DMS153 treated with DMSO at 0.1 percent for 48 hours (cell line): ENCODE results near the gene VIPR1.

Experiments
- DNase-seq: peaks from one replicate; lab custom pipeline; 2025; ENCODE audit not compliant: unreplicated experiment; lab: John Stamatoyannopoulos, UW

VIPR1 gene

DNA sequence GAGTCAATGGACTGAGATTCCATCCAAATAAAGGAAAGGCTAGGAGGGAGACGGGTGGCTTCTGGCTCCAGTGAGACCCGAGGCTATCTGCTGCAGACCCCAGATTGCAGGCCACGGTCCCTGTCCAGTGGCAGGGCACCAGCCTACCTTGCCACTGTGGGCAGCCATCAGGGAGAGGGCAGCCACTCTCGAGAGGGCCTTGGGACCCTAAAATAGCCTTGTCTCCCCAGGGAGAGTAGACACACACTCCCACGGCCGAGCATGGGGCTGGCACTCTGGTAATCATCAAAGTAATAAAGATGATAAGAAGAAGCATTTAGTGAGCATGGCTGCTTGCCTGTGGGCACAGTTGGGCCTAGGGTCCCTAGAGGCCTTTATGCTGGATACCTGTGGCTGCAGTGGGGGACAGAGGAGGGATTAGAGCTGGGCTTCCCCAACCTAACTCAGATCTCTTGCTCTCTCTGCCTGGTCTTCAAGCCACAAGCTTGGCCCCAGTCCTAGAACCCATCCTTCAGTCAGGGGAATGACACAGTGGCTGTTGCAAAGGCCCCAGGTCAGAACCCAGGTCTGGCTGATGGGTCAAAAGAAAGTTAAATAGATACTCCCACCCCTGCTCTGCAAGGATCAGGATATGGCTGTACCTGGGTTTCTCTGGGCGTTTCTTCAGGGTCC, 9.2 kb upstream of the VIPR1 start:
- DNase-seq: no peak

DNA sequence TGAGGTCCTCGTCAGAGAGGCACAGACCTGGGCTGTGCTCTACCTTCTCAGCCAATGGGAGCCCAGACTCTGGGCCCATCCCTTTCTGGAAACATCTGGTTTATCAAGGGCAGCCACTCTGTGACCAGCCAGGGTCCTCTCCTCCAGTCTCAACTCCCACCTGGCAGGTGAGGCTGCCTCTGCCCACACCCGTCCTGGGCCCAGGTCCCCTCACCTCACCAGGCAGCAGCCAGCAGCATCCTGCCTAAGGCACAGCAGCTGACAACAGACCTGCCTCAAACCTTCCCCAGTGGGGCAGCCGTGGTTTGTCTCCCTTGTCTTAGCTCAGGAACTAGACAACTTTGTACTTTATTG, 8.7 kb upstream of the VIPR1 start:
- no peak for DNase-seq

DNA sequence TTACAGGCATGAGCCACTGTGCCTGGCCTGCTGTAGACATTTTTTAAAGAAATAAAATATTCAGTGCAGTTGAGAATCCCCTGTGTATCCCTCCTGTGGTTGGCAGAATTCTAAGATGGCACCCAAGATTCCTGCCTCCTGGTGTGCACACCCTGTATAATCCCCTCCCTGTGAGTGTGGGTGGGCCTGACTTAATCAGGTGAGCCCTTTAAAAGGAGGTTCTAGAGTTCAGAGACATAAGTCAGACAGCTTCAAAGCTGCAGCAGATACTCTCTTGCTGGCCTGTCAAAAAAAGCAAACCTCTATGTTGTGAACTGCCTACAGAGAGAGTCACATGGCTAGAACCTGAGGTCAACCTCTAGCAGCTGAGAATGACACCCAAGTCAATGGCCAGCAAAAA, 7.0 kb upstream of the VIPR1 start:
- no peak for DNase-seq

DNA sequence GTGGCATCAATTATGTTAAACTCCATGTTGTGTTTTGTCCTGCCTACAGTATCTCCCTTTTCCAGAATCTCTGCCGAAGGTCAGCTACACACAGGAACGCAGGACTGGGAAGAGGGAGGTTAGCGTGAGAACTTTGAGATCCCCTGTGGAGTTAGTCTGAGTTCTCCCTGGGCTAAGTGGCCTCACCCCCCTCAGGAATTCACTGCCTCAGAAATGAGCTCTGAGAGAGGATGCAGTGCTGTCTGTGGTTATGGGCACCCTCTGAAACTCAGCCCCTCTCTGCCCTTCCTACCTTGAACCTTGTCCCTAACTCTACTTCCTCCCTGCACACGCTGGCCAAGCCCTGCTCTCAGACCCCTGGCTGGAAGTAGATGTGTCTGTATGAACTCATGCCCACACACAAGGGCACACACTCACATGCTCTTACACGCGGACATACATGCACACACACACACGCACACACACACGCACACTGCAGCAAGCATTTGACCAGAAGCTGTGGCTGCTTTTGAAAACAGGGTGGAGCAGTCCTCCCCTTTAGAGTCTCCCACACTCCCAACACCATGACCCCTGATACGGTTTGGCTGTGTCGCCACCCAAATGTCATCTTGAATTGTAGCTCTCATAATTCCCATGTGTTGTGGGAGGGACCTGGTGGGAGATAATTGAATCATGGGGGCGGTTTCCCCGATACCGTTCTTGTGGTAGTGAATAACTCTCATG, 5.3 kb upstream of the VIPR1 start:
- DNase-seq: no peak

DNA sequence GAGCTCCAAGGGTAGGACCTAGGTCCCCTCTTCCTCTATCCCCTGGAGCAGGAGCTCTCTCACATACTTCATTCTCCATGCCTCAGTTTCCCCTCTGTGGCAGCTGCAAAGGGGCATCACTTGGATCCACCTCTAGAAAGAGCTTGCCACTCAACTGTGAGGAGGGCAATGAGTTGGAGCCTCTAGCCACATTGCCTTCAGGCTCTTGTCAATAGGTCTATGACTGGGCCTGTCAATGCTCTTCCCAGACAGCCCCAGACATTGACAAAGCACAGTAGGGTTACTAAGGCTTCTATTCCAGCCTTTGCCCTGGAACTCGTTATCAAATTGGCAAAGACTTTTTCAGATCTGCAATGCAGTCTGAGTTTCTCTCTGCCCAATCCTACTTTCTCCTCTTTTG, 4.4 kb upstream of the VIPR1 start:
- DNase-seq: no peak

DNA sequence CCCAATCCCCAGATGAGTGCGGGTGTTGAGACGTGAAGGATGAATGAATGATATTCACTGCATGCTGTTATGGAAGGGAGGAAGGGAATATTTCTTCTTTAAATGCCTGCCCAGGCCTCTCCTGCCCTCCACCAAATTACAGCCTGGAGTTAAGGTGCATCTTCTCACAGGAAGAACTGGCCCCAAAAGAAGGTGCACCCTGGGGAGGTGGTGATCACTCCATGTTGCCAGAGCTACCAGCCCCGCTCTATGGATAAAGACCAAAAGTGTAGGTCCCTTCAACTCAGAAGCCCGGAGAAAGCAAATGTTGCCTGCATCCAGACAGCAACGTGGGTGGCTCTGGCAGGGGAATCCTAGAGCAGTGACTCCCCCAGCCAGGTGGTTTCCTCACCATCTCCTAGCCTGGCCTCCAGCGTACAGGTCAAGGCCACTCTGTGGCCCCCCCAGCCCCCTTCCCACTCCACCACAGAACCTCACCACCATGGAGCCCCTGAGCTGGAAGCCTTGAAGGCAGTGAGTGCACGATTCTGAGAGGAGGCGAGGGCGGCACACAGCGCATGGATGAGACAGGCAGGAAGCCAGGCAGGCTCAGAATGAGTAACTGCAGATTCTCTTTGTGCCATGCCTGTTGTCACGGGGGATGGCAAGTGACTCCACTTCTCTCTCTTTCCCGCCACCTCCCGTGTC, 3.5 kb upstream of the VIPR1 start:
- DNase-seq: no peak

DNA sequence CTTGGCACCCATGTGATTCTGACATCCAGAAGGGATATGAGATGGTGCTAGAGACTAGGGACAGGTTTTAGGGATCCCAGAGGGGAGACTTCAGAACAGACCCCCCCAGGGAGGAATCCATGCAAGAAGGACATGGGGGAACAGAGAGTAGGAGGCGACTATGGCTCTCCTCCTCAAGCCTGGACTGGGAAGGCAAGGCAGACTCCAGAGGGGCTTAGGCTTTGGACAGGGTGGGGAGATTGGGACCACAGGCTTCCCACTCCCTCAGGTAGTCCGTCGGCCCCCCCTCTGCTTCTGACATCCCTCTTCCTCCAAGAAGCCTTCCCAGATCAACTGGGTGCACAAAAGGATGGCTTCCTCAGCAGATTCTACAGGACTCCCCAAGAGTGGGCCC, 3.0 kb upstream of the VIPR1 start:
- no peak for DNase-seq

DNA sequence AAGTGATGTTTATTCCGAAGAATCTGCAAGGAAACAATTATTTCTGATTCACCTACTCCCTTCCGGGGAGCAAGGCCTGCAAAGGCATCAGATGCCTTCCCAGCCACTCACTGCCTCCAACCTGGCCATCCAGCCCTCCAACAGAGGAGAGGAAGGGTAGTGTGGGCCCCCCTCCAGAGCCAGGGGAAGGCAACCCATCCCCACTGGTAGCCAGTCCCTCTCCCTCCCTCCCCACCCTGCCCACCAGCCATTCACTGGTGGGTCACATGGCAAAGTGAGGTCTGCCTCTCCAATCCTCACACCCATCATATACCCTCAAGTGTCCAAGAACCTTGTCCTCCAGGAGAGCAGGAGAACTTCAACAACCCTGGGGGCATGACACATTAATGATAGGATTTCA, 2.4 kb upstream of the VIPR1 start:
- no peak for DNase-seq

DNA sequence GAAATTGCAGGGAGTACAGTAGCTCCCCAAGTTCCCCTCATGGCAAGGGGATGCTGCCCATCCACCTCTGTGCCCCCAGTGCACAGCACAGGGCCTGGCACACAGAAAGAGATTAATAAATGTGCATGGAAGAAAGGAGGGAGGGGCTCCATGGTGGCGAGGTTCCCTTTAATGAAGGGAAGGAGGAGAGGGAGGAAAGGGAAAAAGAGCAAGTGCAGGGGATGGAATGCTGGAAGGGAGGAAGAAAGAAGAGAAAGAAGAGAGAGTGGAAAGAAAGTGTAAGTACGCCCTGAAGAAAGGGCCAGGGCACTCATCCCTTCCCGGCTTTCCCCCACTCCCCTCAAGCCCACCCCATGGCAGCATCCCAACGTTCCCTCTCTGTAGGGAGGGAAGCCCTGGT, 1.5 kb upstream of the VIPR1 start:
- DNase-seq: no peak

DNA sequence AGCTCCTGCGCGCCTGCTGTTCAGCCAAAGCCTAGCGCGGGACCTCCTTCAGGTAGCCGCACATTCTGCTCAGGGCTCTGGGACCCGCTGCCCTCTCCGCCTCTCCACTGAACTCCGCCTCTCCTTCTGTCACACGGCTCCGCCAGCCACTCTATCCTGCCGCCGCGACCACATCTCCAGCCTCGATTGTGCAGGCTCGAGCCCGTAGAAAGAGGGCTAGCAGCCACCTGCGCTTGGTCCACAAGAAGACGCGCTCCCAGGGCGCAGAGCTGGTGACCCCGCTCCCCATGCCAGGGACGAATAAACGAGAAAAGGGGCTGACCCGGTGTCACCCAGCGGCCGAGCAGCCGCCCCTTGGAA, 1.1 kb upstream of the VIPR1 start:
- DNase-seq: no peak

DNA sequence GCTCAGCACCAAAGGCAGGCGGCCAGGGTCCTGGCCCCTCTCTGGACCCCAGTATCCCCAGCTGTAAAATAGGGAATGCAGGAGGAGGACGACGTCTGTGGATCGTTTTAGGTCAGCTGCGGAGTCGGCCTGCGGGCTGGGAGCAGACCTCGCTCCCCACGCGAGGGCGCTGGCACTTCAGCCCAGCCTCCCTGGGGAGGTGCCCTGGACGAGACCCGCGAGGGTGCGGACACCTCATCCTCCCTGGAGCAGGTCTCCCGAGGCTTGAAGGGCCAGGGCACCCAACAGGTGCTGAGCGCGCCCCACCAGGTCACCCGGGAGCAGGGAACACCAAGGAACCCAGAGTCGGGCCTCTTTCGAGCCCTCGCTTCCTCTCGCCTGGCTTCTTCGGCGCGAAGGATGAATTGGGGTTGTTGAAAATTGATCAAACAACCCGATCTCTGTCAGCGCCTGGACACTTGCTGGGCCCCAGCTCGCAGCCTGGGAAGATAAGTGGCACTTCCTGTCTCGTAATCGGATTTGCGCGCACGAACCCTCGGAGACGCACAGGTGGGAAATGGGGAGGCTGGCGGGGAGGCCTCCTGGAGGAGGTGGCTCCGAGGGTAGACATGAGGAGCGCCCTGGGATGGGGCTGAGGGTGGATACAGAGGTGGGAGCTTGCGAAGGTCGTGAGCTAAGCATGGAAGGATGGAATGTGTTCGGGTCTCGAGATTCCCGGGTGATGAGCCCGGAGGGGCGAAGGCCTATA, 588 bp upstream of the VIPR1 start:
- DNase-seq: no peak

DNA sequence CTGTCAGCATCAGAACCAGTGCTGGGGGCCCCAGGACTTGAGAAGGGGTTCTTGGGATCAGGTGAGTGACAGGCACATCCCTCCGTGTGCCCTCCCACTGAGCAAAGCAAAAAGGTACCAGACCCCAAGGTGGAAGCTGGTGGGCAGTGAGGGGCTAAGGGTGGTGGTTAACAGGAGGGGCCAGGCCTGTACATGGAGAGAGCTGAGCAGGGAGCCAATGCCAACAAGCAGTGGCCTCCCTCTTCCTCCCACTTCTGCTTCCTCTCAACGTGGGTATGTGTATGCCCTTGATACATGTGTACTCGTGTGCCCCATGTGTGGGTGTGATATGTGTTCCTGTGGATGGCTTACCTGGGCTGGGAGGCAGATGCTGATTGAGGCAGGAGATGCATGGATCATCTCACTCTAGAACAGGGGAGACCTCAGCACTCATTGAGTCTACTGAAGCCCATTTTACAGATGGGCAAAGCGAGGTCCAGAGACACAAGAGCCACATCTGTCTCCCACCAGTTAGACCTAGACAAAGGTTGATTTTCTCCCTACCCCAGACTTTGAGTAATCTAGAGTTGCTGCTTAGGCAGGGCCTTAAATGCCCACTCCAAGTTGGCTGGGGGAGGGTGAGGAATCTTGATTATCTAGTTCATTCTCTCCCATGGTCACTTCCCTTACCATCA, 945 bp downstream of the VIPR1 start:
- DNase-seq: no peak

DNA sequence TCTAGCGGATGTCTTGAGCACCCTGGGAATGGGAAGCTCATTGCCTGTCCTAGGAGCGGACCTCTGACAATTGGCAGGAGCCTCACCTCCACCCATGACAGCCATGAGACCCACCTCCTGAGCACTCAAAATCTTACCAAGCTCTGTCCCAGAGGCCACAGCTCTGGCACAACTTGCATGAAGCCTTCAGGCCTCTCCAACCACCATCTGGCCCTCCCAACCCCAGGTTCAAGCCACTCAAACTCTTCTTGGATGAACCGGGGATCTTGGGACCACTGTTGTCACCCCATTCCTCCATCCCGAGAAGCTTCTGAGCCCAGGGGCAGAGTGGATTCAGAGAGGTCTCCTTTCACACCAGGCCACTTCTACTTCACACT, 1.5 kb downstream of the VIPR1 start:
- no peak for DNase-seq

DNA sequence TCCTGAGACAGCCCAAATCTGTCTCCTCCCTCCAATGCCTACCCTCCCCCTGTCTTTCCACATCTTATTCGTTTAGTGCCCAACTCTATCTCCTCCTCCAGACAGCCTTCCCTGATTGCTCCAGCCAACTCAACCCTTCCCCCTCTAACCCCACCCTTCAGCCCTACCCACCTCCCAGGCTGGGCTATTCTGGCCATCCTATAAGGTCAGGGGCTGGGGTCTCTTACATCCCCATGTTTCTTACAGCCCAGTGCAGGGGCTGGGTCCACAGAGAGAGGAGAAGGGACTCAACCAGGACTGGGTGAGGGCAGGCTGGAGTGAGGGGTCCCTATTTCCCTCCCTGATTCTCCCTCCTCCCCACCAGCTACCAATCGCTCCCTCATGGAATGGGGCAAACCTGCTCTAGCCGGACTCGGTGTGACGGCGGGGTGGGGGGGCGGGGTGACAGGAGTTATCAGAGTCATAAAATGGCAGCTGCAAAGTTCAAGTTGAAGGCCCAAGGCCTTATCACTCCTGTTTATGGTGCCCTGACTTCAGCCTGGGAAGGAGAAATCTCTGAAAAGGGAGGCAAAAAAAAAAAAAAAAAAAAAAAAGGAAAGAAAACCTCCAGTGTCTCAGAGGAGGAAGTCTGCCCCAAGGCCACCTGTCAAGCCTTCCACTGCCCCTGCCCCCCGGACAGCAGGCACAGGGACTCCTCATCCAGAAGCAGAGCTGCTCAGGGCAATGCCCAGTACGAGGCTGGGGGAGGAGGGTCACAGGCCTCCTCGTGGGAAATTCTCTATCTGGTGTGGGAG, 2.1 kb downstream of the VIPR1 start:
- no peak for DNase-seq

DNA sequence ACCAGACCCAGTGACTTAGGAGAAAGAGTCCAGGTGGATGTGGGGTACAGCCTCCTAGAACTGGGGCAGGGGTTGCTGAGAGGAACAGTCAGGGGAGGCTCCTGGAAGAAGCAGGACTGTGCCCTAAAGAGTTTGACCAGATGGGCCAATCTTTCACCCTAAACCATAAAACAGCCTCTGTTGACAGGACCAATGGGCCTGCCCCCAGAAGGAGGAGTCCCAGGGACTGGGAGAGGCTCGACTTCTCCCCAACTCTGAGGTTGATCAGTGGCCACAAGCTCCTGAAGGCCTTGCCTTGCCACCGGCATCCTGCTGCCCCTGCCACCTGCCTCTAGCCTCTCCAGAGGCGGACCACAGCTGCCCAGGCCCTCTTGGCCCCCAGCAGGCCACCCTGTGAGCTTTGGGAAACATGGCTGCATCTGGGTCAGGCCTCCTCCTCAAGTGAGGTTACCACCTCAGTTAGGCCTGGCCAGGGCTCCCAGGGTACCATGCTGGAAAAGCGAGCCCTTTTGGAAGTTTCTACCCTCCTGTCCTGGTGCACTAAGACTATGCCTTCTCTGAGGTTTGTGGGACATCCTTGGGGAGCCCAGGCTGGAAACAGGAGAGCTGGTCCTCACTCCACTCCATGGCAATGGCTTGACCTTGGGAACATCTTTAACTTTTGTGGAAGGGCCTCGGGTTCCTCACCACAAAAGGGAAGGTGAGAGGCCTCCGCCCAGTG, 2.8 kb downstream of the VIPR1 start:
- no peak for DNase-seq

DNA sequence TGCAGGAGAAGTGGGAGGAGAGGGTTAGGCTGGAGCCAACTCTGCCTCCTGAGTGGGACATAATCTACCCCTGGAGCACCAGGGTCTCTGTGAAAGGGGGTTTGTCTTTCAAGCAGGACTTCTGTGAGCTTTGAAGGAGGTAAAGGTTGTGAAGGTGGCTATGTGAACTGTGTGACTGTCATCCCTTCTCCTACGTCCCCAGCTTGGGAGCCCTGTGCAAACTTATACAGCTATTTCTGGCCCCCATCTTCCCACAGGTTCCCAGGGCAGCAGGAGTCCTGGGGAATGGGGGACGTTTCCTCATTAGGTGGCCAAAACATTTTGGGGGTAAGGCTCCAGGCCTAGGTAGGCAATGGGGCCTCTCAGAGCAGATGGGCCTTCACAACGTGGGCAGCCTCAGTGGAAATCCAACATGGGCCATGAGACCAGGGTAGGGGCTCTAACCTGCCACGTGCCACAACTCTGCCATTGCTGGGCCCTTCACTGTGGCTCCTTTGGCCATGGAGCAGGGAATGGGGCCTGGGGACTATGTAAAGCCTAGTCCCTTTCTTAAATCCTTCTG, 3.5 kb downstream of the VIPR1 start:
- DNase-seq: no peak

DNA sequence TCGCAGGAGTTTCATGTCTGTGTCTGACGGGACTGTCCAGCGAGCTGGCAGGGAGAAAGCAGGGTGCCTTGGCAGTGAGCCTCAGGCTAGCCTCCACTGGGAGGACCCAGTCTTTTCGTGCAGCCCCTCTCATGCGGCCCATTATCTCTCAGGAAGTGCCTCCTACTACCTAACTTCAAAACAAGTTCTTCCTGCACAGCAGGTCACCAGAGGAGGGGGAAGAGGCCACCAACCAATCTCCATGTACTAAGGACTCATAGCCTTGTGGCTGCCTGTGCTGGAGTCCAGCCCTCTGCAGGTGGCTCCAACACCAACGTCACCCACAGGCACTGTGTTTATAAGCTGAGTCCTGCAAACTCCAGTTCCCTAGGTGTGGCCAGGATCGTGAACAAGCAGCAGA, 4.8 kb downstream of the VIPR1 start:
- no peak for DNase-seq

DNA sequence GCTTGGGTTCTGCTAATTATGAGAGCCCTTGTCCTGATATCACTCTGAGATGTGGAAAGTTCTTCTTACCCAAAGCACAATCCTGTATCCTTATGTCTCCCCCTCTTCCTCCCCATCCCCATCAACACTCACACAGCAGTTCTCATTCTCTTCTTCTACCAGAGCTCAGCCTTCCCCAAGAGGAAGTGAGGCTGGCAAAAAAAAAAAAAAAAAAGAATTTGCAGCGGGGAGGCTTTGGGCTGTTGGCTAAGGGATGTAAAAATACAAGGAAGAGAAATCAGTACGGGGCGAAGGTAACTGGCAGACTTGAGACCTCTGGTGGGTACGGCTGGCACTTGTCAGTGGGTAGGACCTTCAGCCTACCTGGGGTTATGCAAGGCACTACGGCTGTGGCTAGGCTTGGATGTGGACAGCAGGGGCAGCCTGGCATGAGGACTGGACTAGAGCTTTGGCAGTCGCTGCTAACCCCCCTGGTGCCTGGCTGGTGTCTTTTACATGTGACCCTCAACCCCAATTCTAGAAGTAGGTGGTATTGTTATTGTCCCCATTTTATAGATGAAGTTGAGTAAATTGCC, 5.4 kb downstream of the VIPR1 start:
- no peak for DNase-seq

DNA sequence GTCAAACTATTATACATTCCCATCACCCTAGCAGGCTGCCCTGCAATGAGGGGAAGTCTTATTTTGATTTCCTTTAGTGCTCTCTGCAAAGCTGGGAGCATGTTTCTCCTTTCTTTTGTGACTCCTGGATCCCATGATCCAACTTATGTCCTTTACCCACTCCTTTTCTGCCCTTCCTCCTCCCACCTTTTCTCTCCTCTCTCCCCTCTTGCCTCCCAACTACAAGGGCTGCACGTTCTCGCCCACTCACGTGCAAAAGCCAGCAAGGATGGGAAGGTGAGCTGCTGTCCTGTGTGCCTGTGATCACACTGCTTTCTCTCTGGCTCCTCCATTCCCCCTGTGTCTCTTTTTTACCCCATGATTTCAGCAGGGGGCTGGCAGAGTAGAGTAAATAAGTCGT, 6.1 kb downstream of the VIPR1 start:
- no peak for DNase-seq
